Measurements from ENCODE around the gene DNAH9.

DNAH9 gene

GRCh38 chr17:11553135-11553534, 45.1 kb upstream of the DNAH9 start:
- Histone ChIP-seq H3K27me3 (ENCODE audit: insufficient read depth, poor library complexity, severe bottlenecking) (no peaks in the 10 kb centered on the region), H3K4me3 (replicated peaks; ENCODE audit: insufficient read depth, low read length) (no peak overlapping the region), H3K27ac (replicated peaks) (no peak overlapping the region)
- TF ChIP-seq SPI1 (IDR thresholded peaks at IDR 0.05; ENCODE audit: borderline replicate concordance, low read depth) (no peak), POLR2AphosphoS5 (IDR thresholded peaks at IDR 0.05; ENCODE audit: low read depth) (no peak), CTCF (IDR thresholded peaks at IDR 0.05; ENCODE audit: insufficient read depth, low read length) (no peak), GABPA (IDR thresholded peaks at IDR 0.05; ENCODE audit: low read depth) (no peak)
- TF ChIP-seq, protein P1, sequence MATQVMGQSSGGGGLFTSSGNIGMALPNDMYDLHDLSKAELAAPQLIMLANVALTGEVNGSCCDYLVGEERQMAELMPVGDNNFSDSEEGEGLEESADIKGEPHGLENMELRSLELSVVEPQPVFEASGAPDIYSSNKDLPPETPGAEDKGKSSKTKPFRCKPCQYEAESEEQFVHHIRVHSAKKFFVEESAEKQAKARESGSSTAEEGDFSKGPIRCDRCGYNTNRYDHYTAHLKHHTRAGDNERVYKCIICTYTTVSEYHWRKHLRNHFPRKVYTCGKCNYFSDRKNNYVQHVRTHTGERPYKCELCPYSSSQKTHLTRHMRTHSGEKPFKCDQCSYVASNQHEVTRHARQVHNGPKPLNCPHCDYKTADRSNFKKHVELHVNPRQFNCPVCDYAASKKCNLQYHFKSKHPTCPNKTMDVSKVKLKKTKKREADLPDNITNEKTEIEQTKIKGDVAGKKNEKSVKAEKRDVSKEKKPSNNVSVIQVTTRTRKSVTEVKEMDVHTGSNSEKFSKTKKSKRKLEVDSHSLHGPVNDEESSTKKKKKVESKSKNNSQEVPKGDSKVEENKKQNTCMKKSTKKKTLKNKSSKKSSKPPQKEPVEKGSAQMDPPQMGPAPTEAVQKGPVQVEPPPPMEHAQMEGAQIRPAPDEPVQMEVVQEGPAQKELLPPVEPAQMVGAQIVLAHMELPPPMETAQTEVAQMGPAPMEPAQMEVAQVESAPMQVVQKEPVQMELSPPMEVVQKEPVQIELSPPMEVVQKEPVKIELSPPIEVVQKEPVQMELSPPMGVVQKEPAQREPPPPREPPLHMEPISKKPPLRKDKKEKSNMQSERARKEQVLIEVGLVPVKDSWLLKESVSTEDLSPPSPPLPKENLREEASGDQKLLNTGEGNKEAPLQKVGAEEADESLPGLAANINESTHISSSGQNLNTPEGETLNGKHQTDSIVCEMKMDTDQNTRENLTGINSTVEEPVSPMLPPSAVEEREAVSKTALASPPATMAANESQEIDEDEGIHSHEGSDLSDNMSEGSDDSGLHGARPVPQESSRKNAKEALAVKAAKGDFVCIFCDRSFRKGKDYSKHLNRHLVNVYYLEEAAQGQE (IDR thresholded peaks at IDR 0.05; ENCODE audit: insufficient replicate concordance, low read depth) = no peak
- DNase-seq (ENCODE audit: low read depth in 1 of 2, low spot score in 1 of 2) = no peak

- no peak for DNase-seq (ENCODE audit: low read depth in 1 of 2, low spot score in 1 of 2)
- Histone ChIP-seq H3K4me3 (replicated peaks; ENCODE audit: insufficient read depth, low read length) (no peak overlapping the region), H3K27ac (replicated peaks) (no peak overlapping the region), H3K27me3 (ENCODE audit: insufficient read depth, poor library complexity, severe bottlenecking) (no peaks in the 10 kb centered on the region)
- TF ChIP-seq, protein P1 (IDR thresholded peaks at IDR 0.05; ENCODE audit: insufficient replicate concordance, low read depth) = no peak
- no peak for TF ChIP-seq POLR2AphosphoS5 (IDR thresholded peaks at IDR 0.05; ENCODE audit: low read depth)
- no peak for TF ChIP-seq GABPA (IDR thresholded peaks at IDR 0.05; ENCODE audit: low read depth)
- TF ChIP-seq SPI1 (IDR thresholded peaks at IDR 0.05; ENCODE audit: borderline replicate concordance, low read depth) = no peak
- no peak for TF ChIP-seq CTCF (IDR thresholded peaks at IDR 0.05; ENCODE audit: insufficient read depth, low read length)
These were observed 44.2 kb upstream of the DNAH9 start for GRCh38 chr17:11554042-11554441.

- TF ChIP-seq SPI1 (IDR thresholded peaks at IDR 0.05; ENCODE audit: borderline replicate concordance, low read depth) (no peak), POLR2AphosphoS5 (IDR thresholded peaks at IDR 0.05; ENCODE audit: low read depth) (no peak), GABPA (IDR thresholded peaks at IDR 0.05; ENCODE audit: low read depth) (no peak), CTCF (IDR thresholded peaks at IDR 0.05; ENCODE audit: insufficient read depth, low read length) (no peak)
- TF ChIP-seq, protein P1 (IDR thresholded peaks at IDR 0.05; ENCODE audit: insufficient replicate concordance, low read depth) = no peak
- no peak for DNase-seq (ENCODE audit: low read depth in 1 of 2, low spot score in 1 of 2)
These were observed 43.7 kb upstream of the DNAH9 start for GRCh38 chr17:11554542-11554941.

More at GRCh38 chr17:11554542-11554941, 43.7 kb upstream of the DNAH9 start:
- no peak overlapping the region for H3K4me3 ChIP-seq (replicated peaks; ENCODE audit: insufficient read depth, low read length)
- H3K27ac ChIP-seq (replicated peaks) = no peak overlapping the region
- no peaks in the 10 kb centered on the region for H3K27me3 ChIP-seq (ENCODE audit: insufficient read depth, poor library complexity, severe bottlenecking)
